Right ventricle myocardium superior (tissue), 1 donor: ENCODE measurements around the gene ZNF761. TPM values are rescaled to one million over a fixed set of nuclear protein-coding genes. Genes with fewer than 3 reads are reported as not detected.
"Not testable (repeated sequence)": the region's sequence is repeated elsewhere in the genome, so short reads cannot be mapped to it uniquely, and the experiment has no call there.

Experiments used
- ATAC-seq: fragments of 200-7000 bp; cut with Tn5 transposase; one replicate; pipeline ENCODE4 v1.9.1; 2020; ENCODE audit warnings: mild to moderate bottlenecking; ENCODE audit not compliant: poor library complexity
- DNase-seq: peaks from one replicate; pipeline ENCODE4 v3.0.0-alpha.2; 2020
- intact Hi-C: fragments of 100-400 bp; cut with DNase I; formaldehyde crosslinking; loops from one replicate; pipeline ENCODE4 v1.11.2; 2022
- long read RNA-seq: library from polyadenylated mRNA; unstranded; transcript quantifications from one replicate; pipeline ENCODE4 v2.0.0, GENCODE V29; 2021
- total RNA-seq: library from RNA; stranded (reverse); fragmentation: NEBNext Ultra II Directional; extraction: Animal tissue kit (Norgen Biotek cat#: 25700); gene quantifications from one replicate; pipeline ENCODE4 v1.2.1, GENCODE V29; 2021
- donor health status: DM: no; HTN: yes; CAD: no; lungs with severe emphysema.

Gene ZNF761
- 2.9 TPM for total RNA-seq
- long read RNA-seq, partial matches to known transcripts: 0 of 5 reads
- long read RNA-seq, other reads (novel, unspliced or antisense): 4 of 5 reads

- intact Hi-C loops: no loop called here
- ATAC-seq: peak; percentile 100
These were observed at the start of gene ZNF761 for GRCh38 chr19:53431399-53432087. ZNF761 (plus strand) TSS chr19:53431984; CDS start chr19:53447269, 15,285 bp downstream.

GRCh38 chr19:53388168-53388567 is 43.6 kb upstream of the ZNF761 start:
- DNase-seq: no peak
- no peak for ATAC-seq
- intact Hi-C loops: no loop called here

More at GRCh38 chr19:53431399-53432087, at the start of gene ZNF761:
- peak; percentile 97 for DNase-seq

GRCh38 chr19:53388904-53389303 is 42.9 kb upstream of the ZNF761 start:
- DNase-seq (no peak), ATAC-seq (no peak)
- intact Hi-C loops: no loop called here

- intact Hi-C loops: no loop called here
- DNase-seq: no peak
- no peak for ATAC-seq
These were observed 42.2 kb upstream of the ZNF761 start for GRCh38 chr19:53389571-53389970.

GRCh38 chr19:53389978-53390377 is 41.8 kb upstream of the ZNF761 start:
- DNase-seq (no peak), ATAC-seq (no peak)
- intact Hi-C loops: no loop called here

- ATAC-seq (peak; percentile 66), DNase-seq (peak; percentile 75)
- intact Hi-C loops: no loop called here
These were observed 37.2 kb upstream of the ZNF761 start for GRCh38 chr19:53394522-53394973.

- intact Hi-C loops: no loop called here
- ATAC-seq: peak; percentile 100
- DNase-seq: peak; percentile 97
These were observed 36.6 kb upstream of the ZNF761 start, which contains the start of gene ZNF765 for GRCh38 chr19:53394974-53395839. ZNF765 (plus strand) TSS chr19:53395149; CDS start chr19:53398016, 2,867 bp downstream.

GRCh38 chr19:53395840-53396524 is 35.8 kb upstream of the ZNF761 start:
- ATAC-seq, DNase-seq, intact Hi-C loops: not testable (repeated sequence)

GRCh38 chr19:53396525-53396868 is 35.3 kb upstream of the ZNF761 start:
- ATAC-seq: no peak
- no peak for DNase-seq
- intact Hi-C loops: no loop called here

GRCh38 chr19:53397918-53398317 is 33.9 kb upstream of the ZNF761 start:
- ATAC-seq, intact Hi-C loops, DNase-seq: not testable (repeated sequence)

- ATAC-seq: no peak
These were observed 22.1 kb upstream of the ZNF761 start for GRCh38 chr19:53409505-53410204.

GRCh38 chr19:53420520-53421315 is 11.1 kb upstream of the ZNF761 start:
- intact Hi-C loops: loop anchor here (10.0 kb wide), 1 partner anchor 324 kb away; no protein-coding TSS in a partner anchor
- ATAC-seq, DNase-seq: not testable (repeated sequence)

More at GRCh38 chr19:53409505-53410204, 22.1 kb upstream of the ZNF761 start:
- DNase-seq: no peak
- intact Hi-C loops: no loop called here

GRCh38 chr19:53422551-53422950 is 9.2 kb upstream of the ZNF761 start:
- DNase-seq (no peak), ATAC-seq (no peak)
- intact Hi-C loops: loop anchor here (10.0 kb wide), 1 partner anchor 322 kb away; no protein-coding TSS in a partner anchor

- peak; percentile 59 for ATAC-seq
- intact Hi-C loops: loop anchor here (10.0 kb wide), 1 partner anchor 322 kb away; no protein-coding TSS in a partner anchor
- not testable (repeated sequence) for DNase-seq
These were observed 8.7 kb upstream of the ZNF761 start for GRCh38 chr19:53423074-53423473.

- peak; percentile 53 for ATAC-seq
- intact Hi-C loops: loop anchor here (10.0 kb wide), 1 partner anchor 321 kb away; no protein-coding TSS in a partner anchor
- DNase-seq: not testable (repeated sequence)
These were observed 8.1 kb upstream of the ZNF761 start for GRCh38 chr19:53423680-53424079.

- intact Hi-C loops: loop anchor here (10.0 kb wide), 1 partner anchor 320 kb away; no protein-coding TSS in a partner anchor
- peak; percentile 81 for DNase-seq
- ATAC-seq: peak; percentile 97
These were observed 6.7 kb upstream of the ZNF761 start for GRCh38 chr19:53424968-53425597.
